ENCODE results near the gene KRT31. TPM values are rescaled to one million over a fixed set of nuclear protein-coding genes. Genes with fewer than 3 reads are reported as not detected.
"Not testable (repeated sequence)": the region's sequence is repeated elsewhere in the genome, so short reads cannot be mapped to it uniquely, and the experiment has no call there.

KRT31 gene
- total RNA-seq, 2 experiments from 2014 or later = not detected

- CTCF ChIA-PET = no interaction called here
- ATAC-seq (no peak), DNase-seq (no peak)
- Mint-ChIP-seq H3K4me1 (peaks cover 5% of the 10 kb centered on the region), H3K9me3 (ENCODE audit: low read depth) (peaks cover 1% of the 10 kb centered on the region), H3K4me3 (no peak overlapping the region), H3K36me3 (ENCODE audit: low read depth) (no peaks in the 10 kb centered on the region), H3K27ac (no peak overlapping the region), H3K27me3 (no peaks in the 10 kb centered on the region)
- intact Hi-C loops (cut with DNase I, micrococcal nuclease) = no loop called here
- POLR2A ChIA-PET = no interaction called here
Measured at GRCh38 chr17:41352597-41353366, 44.6 kb downstream of the KRT31 start.

DNA sequence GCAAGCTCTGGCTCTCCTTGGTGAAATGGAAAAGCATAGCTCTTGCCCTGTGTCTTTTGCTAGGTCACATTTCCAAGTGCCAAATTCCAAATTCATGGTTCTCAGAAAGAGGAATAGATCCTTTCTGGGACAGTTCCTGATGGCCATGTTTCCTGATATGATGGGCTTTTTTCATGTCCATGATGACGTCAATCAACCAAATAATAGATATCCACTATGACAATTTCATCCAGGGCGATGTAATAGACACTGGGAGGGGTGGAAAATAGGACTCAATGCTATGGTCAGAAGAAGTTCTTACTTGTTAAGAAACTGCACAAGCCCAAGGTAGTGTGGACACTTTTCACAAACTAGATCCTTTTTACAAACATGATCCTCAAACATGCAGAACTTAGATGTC is 46.2 kb downstream of the KRT31 start:
- Mint-ChIP-seq H3K36me3 (ENCODE audit: low read depth) (no peaks in the 10 kb centered on the region), H3K4me3 (no peak overlapping the region), H3K4me1 (peaks cover 5% of the 10 kb centered on the region), H3K9me3 (ENCODE audit: low read depth) (no peaks in the 10 kb centered on the region), H3K27me3 (no peaks in the 10 kb centered on the region), H3K27ac (no peak overlapping the region)
- ATAC-seq (no peak), DNase-seq (no peak)
- intact Hi-C loops (cut with DNase I, micrococcal nuclease) = no loop called here
- ChIA-PET POLR2A (no interaction called here), CTCF (interaction anchor here (3.0 kb wide), 1 partner anchor 20 kb away, joined by 22 read pairs; the partner anchor contains the start of gene KRT33B)

GRCh38 chr17:41350381-41350878 is 47.0 kb downstream of the KRT31 start, which contains the start of gene KRT33A:
TSS of gene KRT33A (minus strand) at chr17:41350828. CDS start at chr17:41350767, 61 bp downstream.
- POLR2A ChIA-PET = interaction anchor here (1.1 kb wide), 1 partner anchor 21 kb away, joined by 3 read pairs; no protein-coding TSS in a partner anchor
- intact Hi-C loops (cut with DNase I, micrococcal nuclease) = loop anchor here in 1 of 2 experiments (1.0 kb wide), 1 partner anchor 20 kb away; no protein-coding TSS in a partner anchor
- not testable (repeated sequence) for H3K4me1 Mint-ChIP-seq; ATAC-seq; DNase-seq; H3K27ac Mint-ChIP-seq; H3K36me3 Mint-ChIP-seq (ENCODE audit: low read depth); H3K9me3 Mint-ChIP-seq (ENCODE audit: low read depth); H3K4me3 Mint-ChIP-seq; H3K27me3 Mint-ChIP-seq
- CTCF ChIA-PET = interaction anchor here (1.3 to 3.0 kb wide), 2 partner anchors 20 to 441 kb away, joined by 3 to 22 read pairs; partner anchors contain the start of gene KRT33B

DNA sequence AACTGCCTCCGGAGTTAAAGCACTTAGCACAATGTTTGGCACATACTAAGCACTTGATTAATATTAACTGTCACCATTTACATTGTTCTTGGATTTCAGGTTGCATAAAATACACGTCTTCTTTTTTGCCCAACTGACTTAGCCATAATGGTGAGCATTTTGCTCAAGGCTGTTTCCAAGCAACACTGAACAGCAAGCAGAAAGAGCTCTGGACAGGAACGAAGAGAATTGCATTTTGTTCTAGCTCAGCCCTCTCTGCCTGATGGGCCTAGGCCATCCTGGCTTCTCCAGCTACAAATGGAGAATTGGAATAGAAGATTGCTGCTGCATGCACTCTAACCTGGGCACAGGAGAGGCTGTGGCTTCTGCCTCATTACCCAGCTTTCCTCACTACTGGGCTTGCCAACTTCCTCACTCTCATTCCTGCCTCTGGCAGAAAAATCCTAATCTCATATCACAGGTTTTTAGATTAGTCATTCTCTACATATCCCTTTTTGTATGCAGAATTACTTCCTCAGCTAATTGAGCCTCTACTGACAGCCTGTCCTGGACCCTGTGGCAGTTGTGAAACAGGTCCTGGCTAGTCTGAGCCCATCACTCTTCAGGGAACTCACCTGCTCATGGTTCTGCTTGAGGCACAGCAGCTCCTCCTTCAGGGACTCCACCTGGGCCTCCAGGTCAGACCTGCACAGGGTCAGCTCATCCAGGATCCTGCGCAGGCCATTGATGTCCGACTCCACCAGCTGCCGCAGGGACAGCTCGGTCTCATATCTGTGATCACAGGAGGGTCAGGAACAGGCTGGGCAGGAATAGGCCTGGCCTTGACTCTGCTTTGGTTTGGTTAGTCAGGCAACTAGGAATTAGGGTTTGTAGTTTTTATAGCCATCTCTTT is 49.3 kb downstream of the KRT31 start:
- peaks cover 4% of the 10 kb centered on the region for H3K36me3 Mint-ChIP-seq (ENCODE audit: low read depth)
- intact Hi-C loops (cut with DNase I, micrococcal nuclease) = loop anchor here in 1 of 2 experiments (10.0 kb wide), 1 partner anchor 317 kb away; no protein-coding TSS in a partner anchor
- DNase-seq = no peak
- POLR2A ChIA-PET = no interaction called here
- no peak overlapping the region for H3K4me3 Mint-ChIP-seq
- no peak overlapping the region for H3K27ac Mint-ChIP-seq
- no peaks in the 10 kb centered on the region for H3K27me3 Mint-ChIP-seq
- no peak for ATAC-seq
- peaks cover 10% of the 10 kb centered on the region for H3K4me1 Mint-ChIP-seq
- peaks cover 4% of the 10 kb centered on the region for H3K9me3 Mint-ChIP-seq (ENCODE audit: low read depth)
- CTCF ChIA-PET = interaction anchor here (0.6 to 3.0 kb wide), 6 partner anchors 7 to 160 kb away, joined by 3 to 22 read pairs (median 3); partner anchors contain the start of gene KRT33B

GRCh38 chr17:41346421-41346820 is 51.0 kb downstream of the KRT31 start:
- POLR2A ChIA-PET; DNase-seq; H3K27ac Mint-ChIP-seq; ATAC-seq; H3K4me3 Mint-ChIP-seq; H3K36me3 Mint-ChIP-seq (ENCODE audit: low read depth); H3K27me3 Mint-ChIP-seq; H3K9me3 Mint-ChIP-seq (ENCODE audit: low read depth): not testable (repeated sequence)
- intact Hi-C loops (cut with DNase I, micrococcal nuclease) = loop anchor here in 1 of 2 experiments (10.0 kb wide), 1 partner anchor 318 kb away; no protein-coding TSS in a partner anchor
- H3K4me1 Mint-ChIP-seq = peaks cover 20% of the 10 kb centered on the region
- CTCF ChIA-PET = interaction anchor here (0.6 to 1.1 kb wide), 2 partner anchors 8 to 12 kb away, joined by 3 to 4 read pairs; no protein-coding TSS in a partner anchor

- DNase-seq = no peak
- Mint-ChIP-seq H3K9me3 (ENCODE audit: low read depth) (peaks cover 7% of the 10 kb centered on the region), H3K36me3 (ENCODE audit: low read depth) (peaks cover 9% of the 10 kb centered on the region), H3K4me3 (no peak overlapping the region), H3K27me3 (no peaks in the 10 kb centered on the region), H3K4me1 (peaks cover 24% of the 10 kb centered on the region), H3K27ac (no peak overlapping the region)
- ChIA-PET CTCF (interaction anchor here (0.6 to 1.1 kb wide), 3 partner anchors 8 to 14 kb away, joined by 3 to 4 read pairs (median 3); no protein-coding TSS in a partner anchor), POLR2A (no interaction called here)
- no peak for ATAC-seq
- intact Hi-C loops (cut with DNase I, micrococcal nuclease) = loop anchor here in 1 of 2 experiments (10.0 kb wide), 1 partner anchor 319 kb away; no protein-coding TSS in a partner anchor
Measured at GRCh38 chr17:41345992-41346391, 51.4 kb downstream of the KRT31 start.

Other genes with a start within 250 kb of the KRT31 start
- gene KRTAP4-5, start 247.8 kb downstream of the KRT31 start, total RNA-seq = not detected
- gene KRTAP4-4, start 236.9 kb downstream of the KRT31 start, total RNA-seq = not detected
- not detected for gene KRTAP4-3, start 229.4 kb downstream of the KRT31 start, total RNA-seq
- not detected for gene KRTAP4-2, start 219.4 kb downstream of the KRT31 start, total RNA-seq
- gene KRTAP4-1, start 212.7 kb downstream of the KRT31 start, total RNA-seq = not detected
- gene KRTAP9-1, start 207.7 kb downstream of the KRT31 start, total RNA-seq = not detected
- gene KRTAP9-2, start 171.0 kb downstream of the KRT31 start, total RNA-seq = not detected
- gene KRTAP9-3, start 165.2 kb downstream of the KRT31 start, total RNA-seq = not detected
- gene KRTAP9-8, start 159.6 kb downstream of the KRT31 start, total RNA-seq = not detected
- not detected for gene KRTAP9-4, start 147.9 kb downstream of the KRT31 start, total RNA-seq
- gene KRTAP9-9, start 142.2 kb downstream of the KRT31 start, total RNA-seq = not detected
- gene KRTAP9-6, start 132.2 kb downstream of the KRT31 start, total RNA-seq = not detected
- not detected for gene KRTAP9-7, start 121.9 kb downstream of the KRT31 start, total RNA-seq
- gene KRTAP29-1, start 94.8 kb downstream of the KRT31 start, total RNA-seq = not detected
- not detected for gene KRTAP16-1, start 88.3 kb downstream of the KRT31 start, total RNA-seq
- not detected for gene KRTAP17-1, start 81.9 kb downstream of the KRT31 start, total RNA-seq
- not detected for gene KRT33A, start 46.8 kb downstream of the KRT31 start, total RNA-seq
- not detected for gene KRT33B, start 27.8 kb downstream of the KRT31 start, total RNA-seq
- not detected for gene KRT34, start 15.3 kb downstream of the KRT31 start, total RNA-seq
- not detected for gene KRT37, start 27.0 kb upstream of the KRT31 start, total RNA-seq
- not detected for gene KRT38, start 43.4 kb upstream of the KRT31 start, total RNA-seq
- gene KRT32, start 69.8 kb upstream of the KRT31 start, total RNA-seq = not detected
- gene KRT35, start 83.5 kb upstream of the KRT31 start, total RNA-seq = not detected
- gene KRT36, start 92.3 kb upstream of the KRT31 start, total RNA-seq = not detected
- not detected for gene KRT13, start 108.0 kb upstream of the KRT31 start, total RNA-seq
- gene KRT15, start 121.3 kb upstream of the KRT31 start, total RNA-seq = not detected
- gene KRT19, start 130.7 kb upstream of the KRT31 start, total RNA-seq = not detected
- gene KRT9, start 174.5 kb upstream of the KRT31 start, total RNA-seq = not detected
- not detected for gene KRT14, start 189.3 kb upstream of the KRT31 start, total RNA-seq
- not detected for gene KRT16, start 215.2 kb upstream of the KRT31 start, total RNA-seq
- not detected for gene KRT17, start 227.0 kb upstream of the KRT31 start, total RNA-seq